Measurements from ENCODE around the gene NAGPA.
A peak's percentile ranks its signal among the peaks of the same experiment; 100 is the strongest.
"Not testable (repeated sequence)": the region's sequence is repeated elsewhere in the genome, so short reads cannot be mapped to it uniquely, and the experiment has no call there.

NAGPA gene

DNA sequence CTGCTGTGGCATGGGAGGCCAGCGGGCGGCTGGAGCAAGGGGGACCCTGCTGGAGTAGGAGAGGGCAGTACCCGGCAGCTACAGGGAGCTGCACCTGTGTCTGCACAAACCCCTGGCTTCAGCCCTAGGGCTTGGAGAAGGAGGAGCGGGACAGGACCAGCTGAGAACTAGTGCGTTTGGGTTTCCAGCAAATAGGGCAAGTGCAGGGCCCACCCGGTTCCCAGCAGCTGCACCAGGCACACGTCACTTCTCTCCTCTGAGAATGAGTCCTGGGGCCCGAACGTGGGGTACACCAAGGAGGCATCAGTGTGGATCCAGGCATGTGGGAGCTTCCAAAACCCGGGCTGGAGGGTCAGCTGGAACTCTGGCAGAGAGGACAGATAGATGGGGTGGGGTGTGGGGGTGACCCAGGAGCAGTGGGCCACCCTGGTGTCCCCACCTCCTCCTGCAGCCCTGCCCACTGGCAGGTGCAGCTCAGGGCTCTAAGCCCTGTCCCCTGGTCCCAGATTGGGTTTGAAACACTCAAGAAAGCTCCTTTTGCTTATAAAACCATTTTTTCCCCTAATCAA lies 26.4 kb upstream of the NAGPA start:
- Histone ChIP-seq H3K27ac (ENCODE audit: low read length) (no peak overlapping the region), H3K27me3 (ENCODE audit: control insufficient read depth, insufficient read depth, low read length) (no peaks in the 10 kb centered on the region)
- no CpG with 5 or more reads among the region's 10 CpGs for WGBS (ENCODE audit: insufficient coverage, insufficient read length)

DNA sequence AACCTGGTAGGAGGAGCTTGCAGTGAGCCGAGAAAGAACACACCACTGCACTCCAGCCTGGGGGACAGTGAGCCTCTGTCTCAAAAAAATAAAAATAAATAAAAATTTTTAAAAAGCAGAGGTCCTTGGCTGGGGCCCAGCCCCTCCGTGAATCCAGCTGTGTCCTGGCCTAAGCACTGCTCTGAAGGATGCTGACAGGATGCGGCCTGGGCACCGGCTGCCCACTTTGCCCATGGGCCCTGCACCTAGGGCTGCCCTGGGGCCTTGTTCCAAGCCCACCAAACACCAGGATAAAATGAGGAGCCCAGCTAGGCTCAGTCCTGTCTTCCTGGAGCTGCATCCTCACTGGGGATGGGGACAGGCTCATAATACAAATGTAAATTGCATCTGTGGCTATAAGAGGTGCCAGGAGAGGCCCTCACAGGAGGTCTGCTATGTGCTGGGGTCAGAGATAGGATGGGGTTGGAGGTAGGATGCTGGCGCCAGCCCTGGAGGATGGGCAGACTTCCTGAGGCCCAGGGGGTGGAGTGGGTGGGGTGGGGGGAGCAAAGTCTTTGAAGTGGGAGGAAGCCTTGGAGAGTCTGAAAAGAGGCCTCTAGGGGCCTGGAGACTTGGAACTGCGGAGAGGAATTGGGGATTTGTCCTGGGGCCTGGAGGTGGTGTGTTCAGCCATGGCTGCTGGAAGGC lies 25.8 kb upstream of the NAGPA start:
- DNase-seq (ENCODE audit: low read depth, low spot score), result no peak
- Histone ChIP-seq H3K27ac (ENCODE audit: low read length) (no peak overlapping the region), H3K9me3 (ENCODE audit: control insufficient read depth, insufficient read depth, low read length) (no peaks in the 10 kb centered on the region), H3K4me1 (ENCODE audit: control insufficient read depth, insufficient read depth, low read length) (peaks cover 11% of the 10 kb centered on the region), H3K27me3 (ENCODE audit: control insufficient read depth, insufficient read depth, low read length) (no peaks in the 10 kb centered on the region), H3K36me3 (ENCODE audit: control insufficient read depth, insufficient read depth, low read length) (no peaks in the 10 kb centered on the region), H3K4me3 (ENCODE audit: low read length) (no peak overlapping the region)
- WGBS (ENCODE audit: insufficient coverage, insufficient read length), result no CpG with 5 or more reads among the region's 6 CpGs

More for the DNA sequence above, 26.4 kb upstream of the NAGPA start:
- Histone ChIP-seq H3K36me3 (ENCODE audit: control insufficient read depth, insufficient read depth, low read length) (no peaks in the 10 kb centered on the region), H3K9me3 (ENCODE audit: control insufficient read depth, insufficient read depth, low read length) (no peaks in the 10 kb centered on the region), H3K4me3 (ENCODE audit: low read length) (no peak overlapping the region), H3K4me1 (ENCODE audit: control insufficient read depth, insufficient read depth, low read length) (peaks cover 11% of the 10 kb centered on the region)
- DNase-seq (ENCODE audit: low read depth, low spot score), result no peak

DNA sequence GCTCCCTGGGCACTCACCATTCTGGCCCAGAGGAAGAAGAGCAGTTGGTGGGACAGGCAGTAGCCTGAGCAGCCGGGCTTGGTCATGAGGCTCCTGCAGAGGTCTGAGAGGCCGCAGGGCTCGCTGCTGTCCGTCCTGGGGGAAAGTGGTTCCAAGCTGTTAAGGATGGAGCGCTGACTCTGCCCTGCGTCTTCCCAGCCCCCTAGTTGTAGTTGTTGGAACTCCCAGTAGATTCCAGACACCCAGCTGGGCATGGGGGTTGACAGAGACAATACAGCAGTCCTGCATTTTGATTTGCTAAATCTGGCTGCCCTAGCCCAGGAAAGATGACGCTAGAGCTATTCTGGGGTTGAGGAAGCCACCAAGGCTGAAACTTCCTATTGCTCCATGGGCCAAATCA lies 24.7 kb upstream of the NAGPA start:
- peak; percentile 85 for DNase-seq (ENCODE audit: low read depth, low spot score)
- peaks cover 11% of the 10 kb centered on the region for H3K4me1 ChIP-seq (ENCODE audit: control insufficient read depth, insufficient read depth, low read length)
- H3K4me3 ChIP-seq (ENCODE audit: low read length), result no peak overlapping the region
- no peak overlapping the region for H3K27ac ChIP-seq (ENCODE audit: low read length)
- H3K9me3 ChIP-seq (ENCODE audit: control insufficient read depth, insufficient read depth, low read length), result no peaks in the 10 kb centered on the region
- no peaks in the 10 kb centered on the region for H3K27me3 ChIP-seq (ENCODE audit: control insufficient read depth, insufficient read depth, low read length)
- no CpG with 5 or more reads among the region's 7 CpGs for WGBS (ENCODE audit: insufficient coverage, insufficient read length)
- no peaks in the 10 kb centered on the region for H3K36me3 ChIP-seq (ENCODE audit: control insufficient read depth, insufficient read depth, low read length)

DNA sequence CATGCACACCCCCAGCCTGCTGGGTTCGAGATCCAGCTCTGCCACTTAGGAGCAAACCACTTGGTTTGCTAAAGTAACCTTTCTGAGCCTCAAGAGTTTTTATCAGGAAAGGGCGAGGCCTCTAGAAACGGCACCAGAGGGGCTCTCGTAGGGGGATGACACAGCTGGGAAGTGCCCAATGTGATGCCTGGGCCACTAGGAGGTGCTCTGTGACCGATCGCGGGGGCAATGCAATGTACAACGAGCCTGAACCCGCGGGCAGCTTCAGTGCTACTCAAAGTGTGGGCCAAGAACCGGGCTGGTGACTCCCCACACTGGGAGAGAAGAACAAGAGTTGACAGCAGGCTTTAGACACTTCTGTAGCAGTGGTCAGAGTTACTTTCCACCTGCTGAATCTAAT lies 22.6 kb upstream of the NAGPA start:
- WGBS (ENCODE audit: insufficient coverage, insufficient read length), result no CpG with 5 or more reads among the region's 11 CpGs
- no peak for DNase-seq (ENCODE audit: low read depth, low spot score)
- Histone ChIP-seq H3K27ac (ENCODE audit: low read length) (no peak overlapping the region), H3K4me1 (ENCODE audit: control insufficient read depth, insufficient read depth, low read length) (peaks cover 11% of the 10 kb centered on the region), H3K36me3 (ENCODE audit: control insufficient read depth, insufficient read depth, low read length) (no peaks in the 10 kb centered on the region), H3K27me3 (ENCODE audit: control insufficient read depth, insufficient read depth, low read length) (no peaks in the 10 kb centered on the region), H3K9me3 (ENCODE audit: control insufficient read depth, insufficient read depth, low read length) (no peaks in the 10 kb centered on the region), H3K4me3 (ENCODE audit: low read length) (no peak overlapping the region)

DNA sequence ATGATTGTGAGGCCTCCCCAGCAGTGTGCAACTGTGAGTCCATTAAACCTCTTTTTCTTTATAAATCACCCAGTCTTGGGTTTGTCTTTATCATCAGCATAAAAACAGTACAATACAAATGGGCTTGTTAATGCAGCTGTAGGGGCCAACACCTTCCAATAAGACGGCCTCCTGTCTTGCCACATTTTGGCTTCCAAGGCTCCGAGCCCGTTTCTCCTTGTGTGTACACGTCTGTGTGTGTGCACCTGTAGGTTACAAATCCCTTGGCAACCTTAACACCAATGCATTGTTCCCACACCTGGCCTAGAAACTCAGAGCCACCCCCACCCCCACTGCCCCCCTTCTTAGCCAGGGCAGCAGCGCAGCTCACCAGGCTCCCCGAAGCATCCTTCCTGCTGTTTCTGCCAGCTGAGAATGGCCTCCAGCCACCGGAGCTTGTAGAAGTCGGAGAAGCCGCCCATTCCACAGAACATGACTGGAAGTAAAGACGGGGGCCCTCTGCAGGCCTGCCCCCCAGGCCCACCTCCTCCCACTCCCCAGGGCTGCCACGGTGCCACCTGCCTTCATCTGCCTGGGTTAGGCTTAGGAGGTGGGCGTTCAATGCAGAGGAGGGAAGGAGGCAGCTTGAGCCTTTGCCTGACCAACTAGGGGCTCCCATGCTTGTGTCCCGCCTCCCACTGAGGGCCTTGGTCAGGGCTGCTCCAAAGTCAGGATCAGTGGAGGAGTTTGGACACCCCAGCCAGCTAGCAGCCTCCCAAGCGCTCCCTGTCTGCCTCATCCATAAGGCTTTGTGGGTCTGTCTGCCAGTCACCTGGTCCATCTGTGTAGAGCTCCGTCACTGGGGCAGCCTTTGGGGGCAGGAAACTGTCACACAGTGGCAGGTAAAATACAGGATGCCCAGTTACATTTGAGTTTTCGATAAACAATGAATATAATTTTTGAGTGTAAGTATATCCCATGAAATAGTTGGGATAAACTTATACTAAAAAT lies 21.4 kb upstream of the NAGPA start:
- no CpG with 5 or more reads among the region's 16 CpGs for WGBS (ENCODE audit: insufficient coverage, insufficient read length)
- Histone ChIP-seq H3K27ac (ENCODE audit: low read length) (no peak overlapping the region), H3K36me3 (ENCODE audit: control insufficient read depth, insufficient read depth, low read length) (no peaks in the 10 kb centered on the region), H3K4me1 (ENCODE audit: control insufficient read depth, insufficient read depth, low read length) (peaks cover 8% of the 10 kb centered on the region), H3K9me3 (ENCODE audit: control insufficient read depth, insufficient read depth, low read length) (no peaks in the 10 kb centered on the region), H3K27me3 (ENCODE audit: control insufficient read depth, insufficient read depth, low read length) (no peaks in the 10 kb centered on the region), H3K4me3 (ENCODE audit: low read length) (no peak overlapping the region)
- DNase-seq (ENCODE audit: low read depth, low spot score), result no peak

DNA sequence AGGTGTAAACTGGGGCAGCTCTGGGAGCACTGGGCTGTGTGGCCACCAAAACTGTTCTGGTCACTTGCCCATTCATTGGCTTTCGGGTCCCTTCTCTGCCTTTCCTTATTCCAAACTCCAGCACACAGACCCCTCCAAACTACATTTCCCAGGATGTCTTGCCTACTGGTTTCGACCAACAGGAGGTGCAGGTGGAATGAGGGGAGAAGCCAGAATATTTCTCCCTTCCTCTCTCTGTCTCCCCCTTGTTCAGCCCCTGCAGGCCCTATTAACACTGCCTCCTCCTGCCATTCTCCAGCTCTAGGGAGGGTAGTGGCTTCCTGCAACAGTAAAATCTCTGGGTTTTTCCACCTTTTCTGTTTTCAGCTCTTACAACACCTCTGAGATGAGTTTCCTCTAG lies 13.2 kb upstream of the NAGPA start:
- no peak overlapping the region for H3K4me3 ChIP-seq (ENCODE audit: low read length)
- H3K9me3 ChIP-seq (ENCODE audit: control insufficient read depth, insufficient read depth, low read length), result no peaks in the 10 kb centered on the region
- H3K4me1 ChIP-seq (ENCODE audit: control insufficient read depth, insufficient read depth, low read length), result no peaks in the 10 kb centered on the region
- H3K27me3 ChIP-seq (ENCODE audit: control insufficient read depth, insufficient read depth, low read length), result no peaks in the 10 kb centered on the region
- H3K27ac ChIP-seq (ENCODE audit: low read length), result no peak overlapping the region
- WGBS (ENCODE audit: insufficient coverage, insufficient read length), result no CpG with 5 or more reads among the region's 2 CpGs
- H3K36me3 ChIP-seq (ENCODE audit: control insufficient read depth, insufficient read depth, low read length), result no peaks in the 10 kb centered on the region
- DNase-seq (ENCODE audit: low read depth, low spot score), result no peak

DNA sequence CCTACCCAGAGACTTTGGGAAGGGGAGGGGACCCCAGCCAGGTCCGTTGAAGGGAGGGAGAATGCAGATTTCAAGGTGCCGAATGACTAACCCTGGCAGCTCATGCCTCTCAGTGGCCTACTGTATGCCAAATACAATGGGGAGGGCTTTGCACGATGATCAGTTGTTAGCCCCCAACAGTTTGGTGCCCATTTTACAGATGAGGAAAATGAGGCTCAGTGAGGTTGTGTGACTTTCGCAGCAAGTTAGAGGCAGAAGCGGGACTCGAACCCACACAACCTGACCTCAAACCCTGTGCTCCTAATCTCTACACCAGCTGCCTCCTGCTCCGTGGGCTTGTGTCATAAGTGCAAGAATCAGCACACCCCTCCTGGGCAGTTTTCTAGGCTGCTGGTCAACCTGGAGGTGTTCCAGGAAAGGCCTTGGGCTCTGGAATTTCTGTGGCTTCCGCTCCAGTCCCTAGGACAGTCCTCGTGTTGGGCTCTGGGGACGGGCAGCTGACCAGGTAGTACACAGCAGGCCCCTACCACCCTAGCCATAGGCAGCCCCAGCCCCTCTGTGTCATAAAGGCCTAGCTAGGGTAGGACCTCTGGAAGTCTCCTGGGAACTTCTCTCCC lies 11.9 kb upstream of the NAGPA start:
- WGBS (ENCODE audit: insufficient coverage, insufficient read length), result no CpG with 5 or more reads among the region's 10 CpGs
- Histone ChIP-seq H3K36me3 (ENCODE audit: control insufficient read depth, insufficient read depth, low read length) (no peaks in the 10 kb centered on the region), H3K27ac (ENCODE audit: low read length) (no peak overlapping the region), H3K4me3 (ENCODE audit: low read length) (no peak overlapping the region), H3K4me1 (ENCODE audit: control insufficient read depth, insufficient read depth, low read length) (no peaks in the 10 kb centered on the region), H3K9me3 (ENCODE audit: control insufficient read depth, insufficient read depth, low read length) (no peaks in the 10 kb centered on the region), H3K27me3 (ENCODE audit: control insufficient read depth, insufficient read depth, low read length) (no peaks in the 10 kb centered on the region)
- no peak for DNase-seq (ENCODE audit: low read depth, low spot score)

DNA sequence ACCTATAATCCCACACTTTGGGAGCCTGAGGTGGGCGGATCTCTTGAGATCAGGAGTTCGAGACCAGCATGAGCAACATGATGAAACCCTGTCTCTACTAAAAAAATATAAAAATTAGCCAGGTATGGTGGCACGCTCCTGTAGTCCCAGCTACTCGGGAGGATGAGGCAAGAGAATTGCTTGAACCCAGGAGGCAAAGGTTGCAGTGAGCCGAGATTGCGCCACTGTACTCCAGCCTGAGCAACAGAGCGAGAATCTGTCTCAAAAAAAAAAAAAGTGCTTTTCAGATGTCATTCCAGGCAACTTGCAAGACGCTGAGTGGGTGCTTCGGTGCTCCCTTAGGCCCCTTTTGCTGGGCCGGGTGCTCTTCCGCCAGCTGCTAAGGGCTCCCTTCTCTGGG lies 10.8 kb upstream of the NAGPA start:
- H3K4me3 ChIP-seq (ENCODE audit: low read length); H3K27me3 ChIP-seq (ENCODE audit: control insufficient read depth, insufficient read depth, low read length); DNase-seq (ENCODE audit: low read depth, low spot score); H3K36me3 ChIP-seq (ENCODE audit: control insufficient read depth, insufficient read depth, low read length); H3K27ac ChIP-seq (ENCODE audit: low read length); H3K4me1 ChIP-seq (ENCODE audit: control insufficient read depth, insufficient read depth, low read length); H3K9me3 ChIP-seq (ENCODE audit: control insufficient read depth, insufficient read depth, low read length): not testable (repeated sequence)
- WGBS (ENCODE audit: insufficient coverage, insufficient read length), result no CpG with 5 or more reads among the region's 11 CpGs

DNA sequence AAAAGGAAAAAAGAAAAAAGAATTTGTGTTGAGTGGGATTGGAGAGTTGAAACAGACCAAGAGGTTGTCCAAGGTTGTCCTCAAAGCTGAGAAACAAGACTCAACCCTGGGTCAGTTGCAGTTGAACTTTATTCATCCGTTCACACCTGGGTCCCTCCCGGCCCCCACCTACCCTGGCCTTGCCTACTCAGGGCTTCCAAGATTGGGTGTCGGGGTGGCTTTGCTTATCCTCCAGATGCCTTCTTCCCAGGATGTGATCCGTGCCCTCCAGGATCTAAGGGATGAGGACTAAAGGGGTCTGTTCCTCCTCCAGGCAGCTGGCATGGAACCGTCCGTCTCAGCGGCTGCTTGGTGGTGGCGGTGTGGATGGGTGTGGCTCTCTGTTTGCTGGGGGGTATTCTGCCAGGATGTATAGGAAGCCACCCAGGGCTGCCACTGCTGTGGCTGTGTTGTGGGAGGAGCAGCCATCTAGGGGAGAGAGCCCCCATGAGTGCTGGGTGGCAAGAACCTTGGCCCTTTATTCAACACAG lies 10.3 kb upstream of the NAGPA start:
- Histone ChIP-seq H3K4me1 (ENCODE audit: control insufficient read depth, insufficient read depth, low read length) (no peaks in the 10 kb centered on the region), H3K36me3 (ENCODE audit: control insufficient read depth, insufficient read depth, low read length) (no peaks in the 10 kb centered on the region), H3K27me3 (ENCODE audit: control insufficient read depth, insufficient read depth, low read length) (no peaks in the 10 kb centered on the region), H3K4me3 (ENCODE audit: low read length) (no peak overlapping the region), H3K27ac (ENCODE audit: low read length) (no peak overlapping the region), H3K9me3 (ENCODE audit: control insufficient read depth, insufficient read depth, low read length) (no peaks in the 10 kb centered on the region)
- no CpG with 5 or more reads among the region's 8 CpGs for WGBS (ENCODE audit: insufficient coverage, insufficient read length)
- DNase-seq (ENCODE audit: low read depth, low spot score), result no peak

DNA sequence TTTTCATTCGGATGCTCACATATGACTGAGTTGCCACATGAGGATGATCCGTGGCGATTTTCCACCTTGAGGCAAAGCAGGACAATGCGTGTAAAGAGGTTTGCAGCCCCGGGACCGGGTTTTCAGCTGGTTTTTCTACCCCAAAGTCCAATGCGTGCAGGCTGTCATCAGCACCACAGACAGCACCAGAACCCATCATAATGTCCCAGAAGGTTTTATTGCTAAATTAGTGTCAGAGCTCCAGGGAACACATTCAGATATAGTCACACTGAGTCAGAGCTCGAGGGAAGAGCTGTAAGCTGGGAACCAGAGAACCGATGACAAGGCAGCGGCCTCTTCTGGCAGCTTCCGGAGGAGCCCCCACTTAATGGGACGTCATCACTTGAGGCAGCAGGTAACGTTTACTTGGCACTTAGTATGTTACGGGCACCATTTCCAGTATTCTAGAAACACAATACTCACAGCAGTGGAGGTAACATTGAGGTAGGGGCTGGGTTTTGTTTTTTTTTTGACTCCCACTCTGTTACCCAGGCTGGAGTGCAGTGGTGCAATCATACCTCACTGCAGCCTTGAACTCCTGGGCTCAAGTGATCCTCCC lies 8.9 kb upstream of the NAGPA start:
- Histone ChIP-seq H3K4me1 (ENCODE audit: control insufficient read depth, insufficient read depth, low read length) (no peaks in the 10 kb centered on the region), H3K27ac (ENCODE audit: low read length) (no peak overlapping the region), H3K9me3 (ENCODE audit: control insufficient read depth, insufficient read depth, low read length) (no peaks in the 10 kb centered on the region), H3K36me3 (ENCODE audit: control insufficient read depth, insufficient read depth, low read length) (no peaks in the 10 kb centered on the region), H3K4me3 (ENCODE audit: low read length) (no peak overlapping the region), H3K27me3 (ENCODE audit: control insufficient read depth, insufficient read depth, low read length) (no peaks in the 10 kb centered on the region)
- WGBS (ENCODE audit: insufficient coverage, insufficient read length), result no CpG with 5 or more reads among the region's 14 CpGs
- DNase-seq (ENCODE audit: low read depth, low spot score), result no peak

Measured in iPS DF 6.9 (cell line).